Spleen (tissue), 11 donors: ENCODE measurements around the gene ALG5. TPM values are rescaled to one million over a fixed set of nuclear protein-coding genes. Genes with fewer than 3 reads are reported as not detected.

ENCODE experiments used
- DNase-seq: peaks from one replicate; pipeline ENCODE4 v3.0.0-alpha.2; 2020
- H3K27ac ChIP-seq, 8 donors: fragments of 200-600 bp; sonication (generic) in 7 of 8; 1 replicate in 4 of 8; 2 replicates in 4 of 8; pipeline versions ENCODE4 v1.5.0 to v1.8.0; 2016 to 2021; ENCODE audit warnings: inconsistent platforms in 4 of 8, mild to moderate bottlenecking in 4 of 8, moderate library complexity in 1 of 8
- H3K27me3 ChIP-seq, 7 donors: fragments of 200-600 bp; sonication (generic) in 6 of 7; replicated peaks in 1 of 7; 1 replicate in 4 of 7; 2 replicates in 3 of 7; pipeline versions ENCODE4 v1.5.0 to v1.8.0; 2016 to 2021; ENCODE audit warnings: inconsistent platforms in 3 of 7, mild to moderate bottlenecking in 1 of 7
- H3K36me3 ChIP-seq, 6 donors: fragments of 200-600 bp; sonication (generic) in 5 of 6; 1 replicate in 4 of 6; 2 replicates in 2 of 6; pipeline versions ENCODE4 v1.5.0 to v1.8.0; 2016 to 2021; ENCODE audit warnings: inconsistent platforms in 2 of 6
- H3K4me1 ChIP-seq, 6 donors: fragments of 200-600 bp; sonication (generic) in 5 of 6; 1 replicate in 3 of 6; 2 replicates in 3 of 6; pipeline versions ENCODE4 v1.5.0 to v1.8.0; 2016 to 2021; ENCODE audit warnings: inconsistent platforms in 3 of 6
- H3K4me3 ChIP-seq, 8 donors: fragments of 200-600 bp; sonication (generic) in 7 of 8; 1 replicate in 4 of 8; 2 replicates in 4 of 8; pipeline versions ENCODE4 v1.5.0 to v1.8.0; 2016 to 2021; ENCODE audit warnings: inconsistent platforms in 4 of 8, mild to moderate bottlenecking in 4 of 8, moderate library complexity in 2 of 8
- H3K9me3 ChIP-seq, 8 donors: fragments of 200-600 bp; sonication (generic) in 7 of 8; 1 replicate in 4 of 8; 2 replicates in 4 of 8; pipeline versions ENCODE4 v1.5.0 to v1.8.0; 2016 to 2021; ENCODE audit warnings: inconsistent platforms in 4 of 8
- POLR2A ChIP-seq, 3 donors: fragments of 450-650 bp; IDR thresholded peaks; one replicate each; pipeline ENCODE4 v1.5.1; 2017; ENCODE audit warnings: antibody characterized with exemption in 3 of 3, mild to moderate bottlenecking in 1 of 3
- POLR2AphosphoS5 ChIP-seq, 3 donors: sonication (generic); formaldehyde crosslinking; IDR thresholded peaks; one replicate each; pipeline ENCODE4 v1.5.1; 2017; ENCODE audit warnings: antibody characterized with exemption in 3 of 3
- WGBS, 5 donors: extraction: QIAGEN DNeasy Blood & Tissue Kit in 3 of 5; methylation state at CpG; one replicate each; pipeline versions ENCODE4 v1.1.5 to v1.1.7; 2013 to 2018; 5-methylcytosine and 5-hydroxymethylcytosine counted together
- intact Hi-C: fragments of 100-400 bp; cut with DNase I; formaldehyde crosslinking; loops from one replicate; pipeline ENCODE4 v1.15.0; 2023; ENCODE audit warnings: low total_unique reads
- polyA plus RNA-seq, 3 donors: library from polyadenylated mRNA; stranded (reverse); fragments of 200-250 nt; gene quantifications; one replicate each; pipeline ENCODE4 v1.2.1, GENCODE V29; 2013
- total RNA-seq, 7 donors: library from RNA; depleted of rRNA in 3 of 7; stranded (reverse); fragments of >200 nt in 3 of 7; fragmentation: NEBNext Ultra II Directional in 4 of 7; extraction: Animal tissue kit (Norgen Biotek cat#: 25700) in 4 of 7; gene quantifications; one replicate each; pipeline versions ENCODE4 v1.1.0 to v1.2.1, GENCODE V29; 2016 to 2021
- TF ChIP-seq, protein P1 (sequence below), 11 experiments: fragments of 200-600 bp in 7 of 11; fragments of 450-650 bp in 4 of 11; sonication (generic) in 4 of 11; IDR thresholded peaks in 8 of 11; conservative IDR thresholded peaks in 3 of 11; 1 replicate in 7 of 11; 2 replicates in 4 of 11; pipeline versions ENCODE4 v1.4.0 to v1.8.0; 2016 to 2021; ENCODE audit warnings: antibody characterized with exemption in 11 of 11, inconsistent platforms in 4 of 11, mild to moderate bottlenecking in 1 of 11
- donor health status: healthy with polysubstance abuse.
- donor health status: DM: no; HTN: no; CAD: no; lungs with moderate emphysema.
- donor health status: DM: no; HTN: no; CAD: no.
- donor health status: Bipolar disorder and iron deficiency.
- donor health status: healthy.
- donor health status: DM: no; HTN: no; CAD: no.
- donor health status: DM: yes; HTN: yes; CAD: no.

ALG5 gene
- total and polyA plus RNA-seq, 10 donors: 20.8 to 36.8 (median 25.0) TPM

DNA sequence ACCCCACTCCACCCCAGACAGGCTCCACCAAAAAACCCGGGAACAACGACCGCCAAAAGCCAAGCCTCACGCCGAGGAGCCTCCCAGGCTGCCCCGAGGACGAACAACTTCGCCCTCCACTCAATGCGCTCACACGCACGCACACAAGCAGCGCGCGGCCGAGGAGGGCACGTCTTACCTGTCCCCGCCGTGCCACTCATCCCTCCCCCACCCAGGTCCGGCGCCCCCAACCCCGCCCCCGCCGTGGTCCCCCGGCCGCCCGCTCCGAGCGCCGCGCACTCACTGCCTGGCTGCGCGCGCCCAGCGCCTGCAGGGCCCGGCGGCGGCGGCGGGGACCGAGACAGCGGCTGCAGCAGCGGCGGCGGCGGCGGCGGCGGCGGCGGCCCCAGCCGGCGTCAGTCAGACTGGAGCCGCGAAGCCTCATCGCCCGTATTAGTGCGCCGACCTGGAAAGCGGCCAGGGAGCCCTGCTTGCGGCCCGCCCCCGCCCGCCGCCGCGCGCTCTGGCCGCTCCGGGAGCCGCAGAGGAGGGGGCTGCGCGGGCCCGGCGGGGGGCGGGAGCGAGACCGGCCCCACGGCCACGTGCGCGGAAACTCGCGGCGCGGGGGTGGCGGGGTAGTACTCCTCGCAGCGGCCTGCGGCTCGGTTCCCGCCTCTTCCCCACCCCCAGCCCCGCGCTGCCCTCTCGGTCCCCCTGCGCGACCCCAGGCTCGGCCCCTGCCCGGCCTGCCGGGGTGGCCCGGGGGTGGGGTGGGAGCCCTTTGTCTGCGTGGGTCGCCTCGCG lies 79.1 kb downstream of the ALG5 start, which contains the start of gene SMAD9:
Gene SMAD9 (minus strand): TSS at position 406 of the 783 bp plus-strand sequence. CDS start 40,549 bp downstream, outside the sequence.
- intact Hi-C loops: no loop called here

DNA sequence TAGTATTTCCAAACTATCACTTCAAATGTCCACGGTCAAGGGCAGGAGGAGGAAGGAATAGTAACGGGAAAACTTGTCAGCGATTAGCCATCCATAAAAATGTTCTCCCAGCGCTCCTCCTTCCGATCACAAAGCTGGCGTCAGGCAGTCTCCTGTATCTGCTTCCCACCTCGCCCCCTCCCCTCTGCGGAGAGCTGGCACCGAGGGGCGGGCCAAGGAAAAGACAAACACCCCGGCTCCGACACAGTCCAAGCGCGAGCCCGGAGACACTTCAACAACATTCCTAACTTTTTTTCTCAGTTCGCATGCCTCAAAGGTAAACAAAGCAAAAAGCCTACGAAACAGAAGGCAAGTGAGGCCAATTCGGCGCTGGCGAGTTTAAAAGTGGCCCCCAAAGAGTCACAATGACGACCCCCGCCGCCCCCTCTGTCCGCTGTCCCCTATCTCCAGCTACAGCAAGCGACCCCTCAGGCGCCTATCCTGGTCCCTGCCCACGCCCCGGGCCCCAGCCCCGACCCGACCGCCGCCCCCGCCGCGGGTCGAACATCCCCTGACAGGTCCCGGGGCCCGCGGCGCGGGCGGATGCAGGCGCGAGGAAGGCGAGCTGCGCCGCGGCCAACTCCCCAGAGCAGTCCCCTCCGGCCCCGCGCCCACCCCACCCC lies 79.8 kb downstream of the ALG5 start:
- Histone ChIP-seq H3K27ac (peak overlapping the region in 1 of 8 donors; percentile 32), H3K4me3 (peak overlapping the region; percentile 31 to 72 (median 42)), H3K9me3 (no peaks in the 10 kb centered on the region), H3K36me3 (no peaks in the 10 kb centered on the region), H3K27me3 (peaks cover 0 to 73% (median 14%) of the 10 kb centered on the region in 7 donors), H3K4me1 (peaks cover 0 to 23% (median 12%) of the 10 kb centered on the region in 6 donors)
- intact Hi-C loops: no loop called here
- TF ChIP-seq POLR2A (IDR thresholded peaks at IDR 0.05): no peak
- TF ChIP-seq POLR2AphosphoS5 (IDR thresholded peaks at IDR 0.05): no peak
- TF ChIP-seq, protein P1, sequence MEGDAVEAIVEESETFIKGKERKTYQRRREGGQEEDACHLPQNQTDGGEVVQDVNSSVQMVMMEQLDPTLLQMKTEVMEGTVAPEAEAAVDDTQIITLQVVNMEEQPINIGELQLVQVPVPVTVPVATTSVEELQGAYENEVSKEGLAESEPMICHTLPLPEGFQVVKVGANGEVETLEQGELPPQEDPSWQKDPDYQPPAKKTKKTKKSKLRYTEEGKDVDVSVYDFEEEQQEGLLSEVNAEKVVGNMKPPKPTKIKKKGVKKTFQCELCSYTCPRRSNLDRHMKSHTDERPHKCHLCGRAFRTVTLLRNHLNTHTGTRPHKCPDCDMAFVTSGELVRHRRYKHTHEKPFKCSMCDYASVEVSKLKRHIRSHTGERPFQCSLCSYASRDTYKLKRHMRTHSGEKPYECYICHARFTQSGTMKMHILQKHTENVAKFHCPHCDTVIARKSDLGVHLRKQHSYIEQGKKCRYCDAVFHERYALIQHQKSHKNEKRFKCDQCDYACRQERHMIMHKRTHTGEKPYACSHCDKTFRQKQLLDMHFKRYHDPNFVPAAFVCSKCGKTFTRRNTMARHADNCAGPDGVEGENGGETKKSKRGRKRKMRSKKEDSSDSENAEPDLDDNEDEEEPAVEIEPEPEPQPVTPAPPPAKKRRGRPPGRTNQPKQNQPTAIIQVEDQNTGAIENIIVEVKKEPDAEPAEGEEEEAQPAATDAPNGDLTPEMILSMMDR (IDR thresholded peaks at IDR 0.05 in 8 of 11, conservative IDR thresholded peaks at IDR 0.05 in 3 of 11): no peak
- WGBS, 5 donors: 1 to 2% (median 2%) methylated on average over 39 to 51 of the region's 51 CpGs
- no peak for DNase-seq

More for the DNA sequence above, 79.1 kb downstream of the ALG5 start, which contains the start of gene SMAD9:
- peak within 1 kb of the TSS; percentile 31 to 72 (median 42) for H3K4me3 ChIP-seq
- H3K4me1 ChIP-seq: peaks cover 0 to 23% (median 12%) of the 10 kb centered on the region in 6 donors
- no peak for DNase-seq
- H3K36me3 ChIP-seq: no peaks in the 10 kb centered on the region
- no peaks in the 10 kb centered on the region for H3K9me3 ChIP-seq
- peak within 1 kb of the TSS in 1 of 8 donors; percentile 32 for H3K27ac ChIP-seq
- 0 to 3% (median 2%) methylated on average over 3 to 104 of the region's 104 CpGs for WGBS, 5 donors
- H3K27me3 ChIP-seq: peaks cover 0 to 69% (median 14%) of the 10 kb centered on the region in 7 donors
- TF ChIP-seq POLR2AphosphoS5 (IDR thresholded peaks at IDR 0.05) (peak in 1 of 3 donors; percentile 8), POLR2A (IDR thresholded peaks at IDR 0.05) (no peak)
- TF ChIP-seq, protein P1 (IDR thresholded peaks at IDR 0.05 in 8 of 11, conservative IDR thresholded peaks at IDR 0.05 in 3 of 11): no peak

DNA sequence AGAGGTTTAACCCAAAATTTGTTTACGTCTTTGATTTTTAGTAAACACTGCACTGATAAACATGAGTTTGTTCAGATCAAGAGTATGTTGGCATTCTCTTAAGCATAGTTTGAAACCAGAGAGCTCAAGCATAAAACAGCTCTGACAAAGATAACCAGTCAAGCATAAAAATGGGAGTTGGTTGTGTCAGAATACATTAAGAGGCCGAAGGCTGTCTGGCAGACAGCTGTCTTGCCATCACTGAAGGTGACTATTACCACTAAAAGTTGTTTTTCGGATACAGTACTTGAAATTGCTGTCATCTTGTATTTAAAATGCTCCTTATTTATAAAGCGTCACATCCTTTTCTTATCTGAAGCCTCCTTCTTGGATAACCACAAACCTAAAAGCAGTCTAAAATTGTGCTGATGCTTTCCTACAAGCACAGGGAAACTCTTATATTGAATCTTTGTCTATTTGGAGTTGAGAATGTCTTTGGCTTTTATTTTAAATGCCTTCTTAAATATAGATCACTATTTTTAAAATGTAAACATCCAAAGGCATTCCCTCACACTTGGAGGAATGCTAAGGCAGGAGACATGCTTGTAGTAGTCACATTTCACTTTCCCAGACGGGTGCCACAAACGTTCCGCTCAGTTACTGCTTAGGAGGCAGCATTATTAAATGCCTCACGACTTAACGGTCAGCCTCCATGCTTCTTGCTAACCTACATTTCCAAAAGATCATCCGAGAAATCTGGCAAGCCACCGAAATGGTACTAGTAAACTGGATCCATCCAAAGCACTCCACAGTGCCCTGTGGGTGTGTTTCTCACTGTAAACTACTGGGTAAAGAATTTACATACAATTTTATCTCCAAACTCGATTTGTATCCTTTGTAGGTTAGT lies 80.7 kb downstream of the ALG5 start:
- DNase-seq: no peak
- TF ChIP-seq POLR2AphosphoS5 (IDR thresholded peaks at IDR 0.05): no peak
- no peak for TF ChIP-seq POLR2A (IDR thresholded peaks at IDR 0.05)
- TF ChIP-seq, protein P1 (IDR thresholded peaks at IDR 0.05 in 8 of 11, conservative IDR thresholded peaks at IDR 0.05 in 3 of 11): no peak
- H3K27ac ChIP-seq: peak overlapping the region in 1 of 8 donors; percentile 32
- peaks cover 0 to 23% (median 12%) of the 10 kb centered on the region in 6 donors for H3K4me1 ChIP-seq
- no peaks in the 10 kb centered on the region for H3K36me3 ChIP-seq
- intact Hi-C loops: no loop called here
- H3K9me3 ChIP-seq: no peaks in the 10 kb centered on the region
- WGBS, 5 donors: 38 to 48% (median 47%) methylated on average over 12 of the region's 12 CpGs
- peaks cover 0 to 72% (median 14%) of the 10 kb centered on the region in 7 donors for H3K27me3 ChIP-seq
- H3K4me3 ChIP-seq: peak overlapping the region in 5 of 8 donors; percentile 37 to 72 (median 50)
